ENCODE data around the gene ULBP1.
"Not testable (repeated sequence)": the region's sequence is repeated elsewhere in the genome, so short reads cannot be mapped to it uniquely, and the experiment has no call there.

GRCh38 chr6:150012846-150013784 is 49.4 kb downstream of the ULBP1 start:
- TF ChIP-seq, protein P1, sequence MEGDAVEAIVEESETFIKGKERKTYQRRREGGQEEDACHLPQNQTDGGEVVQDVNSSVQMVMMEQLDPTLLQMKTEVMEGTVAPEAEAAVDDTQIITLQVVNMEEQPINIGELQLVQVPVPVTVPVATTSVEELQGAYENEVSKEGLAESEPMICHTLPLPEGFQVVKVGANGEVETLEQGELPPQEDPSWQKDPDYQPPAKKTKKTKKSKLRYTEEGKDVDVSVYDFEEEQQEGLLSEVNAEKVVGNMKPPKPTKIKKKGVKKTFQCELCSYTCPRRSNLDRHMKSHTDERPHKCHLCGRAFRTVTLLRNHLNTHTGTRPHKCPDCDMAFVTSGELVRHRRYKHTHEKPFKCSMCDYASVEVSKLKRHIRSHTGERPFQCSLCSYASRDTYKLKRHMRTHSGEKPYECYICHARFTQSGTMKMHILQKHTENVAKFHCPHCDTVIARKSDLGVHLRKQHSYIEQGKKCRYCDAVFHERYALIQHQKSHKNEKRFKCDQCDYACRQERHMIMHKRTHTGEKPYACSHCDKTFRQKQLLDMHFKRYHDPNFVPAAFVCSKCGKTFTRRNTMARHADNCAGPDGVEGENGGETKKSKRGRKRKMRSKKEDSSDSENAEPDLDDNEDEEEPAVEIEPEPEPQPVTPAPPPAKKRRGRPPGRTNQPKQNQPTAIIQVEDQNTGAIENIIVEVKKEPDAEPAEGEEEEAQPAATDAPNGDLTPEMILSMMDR (IDR thresholded peaks at IDR 0.05) = not testable (repeated sequence)
- not testable (repeated sequence) for TF ChIP-seq POLR2A (IDR thresholded peaks at IDR 0.05)
